COR-L47 (cell line): ENCODE data around the gene CFAP69.
"Not testable (repeated sequence)": the region's sequence is repeated elsewhere in the genome, so short reads cannot be mapped to it uniquely, and the experiment has no call there.

ENCODE experiments used
- DNase-seq: peaks from one replicate; lab custom pipeline; 2025; lab: John Stamatoyannopoulos, UW

Gene CFAP69

DNA sequence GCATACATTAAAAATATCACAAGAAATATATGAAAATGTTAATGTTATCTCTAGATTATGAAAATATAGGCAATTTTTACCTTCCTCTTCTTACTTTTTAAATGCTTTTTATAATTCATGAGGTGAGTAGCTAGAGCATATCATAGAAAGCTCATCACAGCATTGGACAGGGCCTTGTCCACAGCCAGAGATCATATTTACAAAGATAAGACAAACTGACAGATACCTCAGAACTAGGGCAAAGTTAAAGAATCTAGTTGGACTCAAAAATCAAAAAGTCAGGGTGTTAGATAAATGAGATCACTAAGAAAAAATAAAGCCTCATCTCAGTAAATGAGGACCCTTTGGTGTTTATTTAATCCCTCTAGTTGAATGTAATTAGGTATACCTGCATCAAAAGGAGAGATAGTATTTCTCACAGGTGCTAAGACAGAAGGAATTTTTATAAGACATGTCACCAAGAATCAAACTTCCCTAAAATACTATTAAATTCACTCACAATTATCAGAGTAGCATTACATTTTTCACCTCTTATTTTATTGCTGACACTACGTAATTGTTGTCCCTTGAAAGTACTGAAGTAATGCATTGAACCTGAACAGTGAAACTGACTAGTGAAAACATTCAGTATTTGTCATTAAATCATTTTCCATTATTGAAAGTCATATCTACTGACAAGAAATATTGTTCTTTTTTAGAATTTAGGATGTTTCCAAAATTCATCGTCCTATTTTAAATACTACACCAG, 25.6 kb downstream of the CFAP69 start:
- DNase-seq: no peak

DNA sequence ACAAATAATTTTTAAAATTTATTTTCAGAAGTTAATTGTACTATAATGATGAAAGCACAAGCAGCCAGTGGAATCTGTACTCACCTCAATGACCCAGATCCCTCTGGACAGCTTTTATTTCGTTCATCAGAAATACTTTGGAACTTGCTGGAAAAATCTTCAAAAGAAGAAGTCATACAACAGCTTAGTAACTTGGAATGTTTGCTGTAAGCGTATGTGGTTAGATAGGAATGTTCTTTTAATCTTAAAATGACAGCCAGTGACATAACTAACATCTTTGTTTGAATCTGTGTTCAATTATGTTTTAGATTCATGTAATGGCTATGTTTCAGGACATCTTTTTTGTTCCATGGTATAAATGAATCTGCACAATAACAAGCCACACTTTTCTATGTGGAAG, 26.8 kb downstream of the CFAP69 start:
- no peak for DNase-seq

DNA sequence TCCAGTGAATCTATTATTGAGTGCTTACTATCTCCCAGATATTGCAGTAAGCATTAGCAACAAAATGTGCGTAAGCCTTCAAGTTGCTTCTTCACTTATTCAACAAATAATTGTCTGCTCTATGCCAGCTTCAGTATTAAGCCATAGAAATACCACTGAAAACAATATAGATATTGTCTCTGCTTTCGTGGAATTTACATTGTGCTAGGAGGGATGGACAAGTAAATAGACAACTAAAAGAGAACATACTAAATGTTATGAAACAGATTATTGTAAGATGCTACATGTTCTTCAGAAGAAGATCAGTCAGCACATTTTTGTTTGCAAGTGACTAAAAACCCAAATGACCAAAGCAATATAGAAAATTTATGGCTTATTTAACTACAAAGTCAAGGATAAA, 27.3 kb downstream of the CFAP69 start:
- no peak for DNase-seq

DNA sequence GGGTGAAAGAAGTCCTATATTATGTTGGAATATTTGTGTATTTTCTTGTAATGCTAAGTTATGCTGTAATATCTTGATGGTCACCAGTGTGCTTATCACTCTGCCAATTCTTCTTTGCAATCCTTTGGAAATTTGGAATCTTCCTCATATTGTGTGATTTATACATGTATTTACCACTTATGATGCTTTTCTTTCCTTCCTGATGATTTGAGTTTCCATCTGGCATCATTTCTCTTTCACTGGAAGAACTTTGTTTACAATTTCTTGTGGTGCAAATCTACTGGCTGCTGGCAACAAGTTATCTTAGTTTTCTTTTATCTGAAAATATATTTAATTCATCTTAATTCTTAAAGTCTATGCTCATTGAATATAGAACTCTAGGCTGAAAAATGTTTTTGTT, 29.2 kb downstream of the CFAP69 start:
- no peak for DNase-seq

DNA sequence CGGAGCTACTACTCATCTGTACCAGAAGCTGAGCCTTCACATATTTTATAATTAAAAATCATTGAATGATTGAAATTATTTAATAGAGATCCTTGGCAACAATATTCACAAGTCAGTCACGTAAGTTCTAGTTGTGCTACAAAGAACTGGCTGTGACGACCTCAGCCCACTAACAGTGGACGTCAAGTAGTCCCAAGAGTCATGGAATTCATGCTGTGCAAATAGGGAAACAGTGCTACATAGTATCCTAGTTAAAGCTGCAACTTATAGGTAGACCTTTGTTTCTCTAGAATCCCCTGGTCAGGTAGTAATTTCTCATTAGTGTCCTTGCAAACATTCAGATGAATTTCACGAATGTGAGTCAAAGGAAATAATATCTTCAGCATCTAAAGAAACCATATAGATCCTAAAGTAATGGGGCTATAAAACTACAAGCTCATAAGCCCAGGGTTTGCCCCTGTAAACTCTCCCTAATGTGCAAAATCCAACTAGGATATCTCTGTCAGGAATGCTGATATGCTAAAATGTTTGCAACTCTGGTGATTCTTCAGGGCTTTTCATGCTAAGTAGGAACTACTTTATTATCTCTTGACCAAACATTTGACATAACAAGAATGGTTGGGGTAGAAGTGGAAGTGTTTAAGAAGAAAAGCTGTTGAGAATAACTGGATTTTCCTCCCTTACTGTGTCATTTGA, 31.2 kb downstream of the CFAP69 start:
- DNase-seq: no peak

DNA sequence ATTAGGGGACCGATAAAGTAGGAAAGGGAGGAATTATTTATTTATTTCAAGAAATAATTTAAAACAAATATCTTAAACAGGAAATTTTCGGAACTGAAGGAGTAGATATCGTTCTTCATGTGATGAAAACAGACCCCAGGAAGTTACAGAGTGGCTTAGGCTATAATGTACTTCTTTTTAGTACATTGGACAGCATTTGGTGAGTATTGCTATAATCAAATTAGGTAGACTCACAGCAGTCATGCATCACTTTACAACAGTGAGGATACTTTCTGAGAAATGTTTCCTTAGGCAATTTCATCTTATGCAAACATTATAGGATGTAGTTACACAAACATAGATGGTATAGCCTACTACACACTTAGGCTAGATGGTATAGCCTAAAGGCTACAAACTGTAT, 43.2 kb downstream of the CFAP69 start:
- DNase-seq: no peak

DNA sequence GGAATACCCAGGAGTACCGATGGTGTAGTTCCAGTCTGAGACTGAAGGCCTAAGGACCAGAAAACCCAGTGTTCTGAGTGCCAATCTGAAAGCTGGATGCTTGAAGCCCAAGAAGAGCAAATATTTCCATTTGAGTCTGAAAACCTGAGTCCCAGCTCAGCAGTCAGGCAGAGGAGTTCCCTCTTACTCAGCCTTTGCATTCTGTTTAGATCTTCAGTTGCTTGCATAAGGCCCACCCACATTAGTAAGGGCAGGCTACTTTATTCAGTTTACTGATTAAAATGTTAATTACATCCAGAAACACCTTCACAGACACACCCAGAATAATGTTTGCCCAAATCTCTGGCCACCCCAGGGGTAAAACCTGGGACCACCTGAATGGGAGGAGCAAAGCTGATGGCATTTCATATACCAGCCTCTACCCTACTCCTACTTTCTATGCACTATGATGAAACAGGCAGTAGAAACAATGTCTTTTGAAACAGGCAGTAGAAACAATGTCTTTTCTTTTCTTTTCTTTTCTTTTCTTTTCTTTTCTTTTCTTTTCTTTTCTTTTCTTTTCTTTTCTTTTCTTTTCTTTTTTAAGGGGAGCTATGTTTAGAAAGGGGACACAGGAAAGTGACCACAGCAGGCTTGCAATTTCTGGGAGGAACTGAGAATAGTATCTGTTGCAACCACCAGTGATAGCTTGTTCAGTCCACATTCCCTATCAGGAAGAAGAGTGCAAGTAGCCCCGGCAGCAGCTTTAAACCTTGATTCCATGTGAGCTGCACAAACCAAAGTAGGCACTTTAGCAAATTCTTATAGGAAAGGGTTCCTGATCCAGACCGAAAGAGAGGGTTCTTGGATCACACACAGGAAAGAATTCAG, 45.5 kb downstream of the CFAP69 start:
- no peak for DNase-seq

DNA sequence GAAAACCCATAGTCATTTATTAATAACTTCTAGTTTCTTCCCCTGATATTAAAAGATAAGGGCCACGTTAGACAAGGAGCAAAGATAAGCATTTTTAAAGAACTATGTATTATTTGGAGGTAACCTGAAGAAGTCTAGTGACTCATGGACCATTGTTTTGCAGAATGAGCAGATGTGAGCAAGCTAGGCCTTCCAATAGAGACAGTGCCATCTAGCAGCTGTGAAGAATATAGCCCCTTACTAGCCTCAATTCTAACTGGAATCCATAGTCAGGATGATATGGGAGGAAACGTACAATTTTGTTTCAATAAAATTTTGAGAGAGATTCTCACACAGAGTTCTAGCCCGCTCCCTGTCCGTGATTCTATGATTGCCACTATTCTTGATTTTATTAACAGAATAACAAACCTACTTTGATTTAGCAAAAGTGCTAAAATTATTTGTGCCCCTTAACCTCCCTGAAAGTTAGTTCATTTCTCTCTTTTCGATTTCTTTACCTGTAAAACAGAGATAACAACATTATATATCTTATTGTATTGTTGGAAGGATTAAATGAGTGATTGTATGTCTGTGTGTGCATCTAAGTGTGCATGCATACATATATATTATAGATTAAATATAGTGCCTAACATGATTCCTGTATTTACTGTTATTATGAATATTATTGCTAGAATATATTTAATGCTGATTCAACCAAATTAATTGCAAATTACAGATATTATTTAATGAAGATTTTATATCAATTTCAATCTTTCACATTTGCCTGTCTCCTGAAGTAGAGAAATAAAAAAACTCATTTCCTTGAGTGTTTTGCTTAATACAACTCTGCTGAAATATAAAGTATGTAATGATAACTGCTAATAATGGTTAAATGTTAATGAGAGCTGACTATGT, 53.4 kb downstream of the CFAP69 start:
- DNase-seq: no peak

DNA sequence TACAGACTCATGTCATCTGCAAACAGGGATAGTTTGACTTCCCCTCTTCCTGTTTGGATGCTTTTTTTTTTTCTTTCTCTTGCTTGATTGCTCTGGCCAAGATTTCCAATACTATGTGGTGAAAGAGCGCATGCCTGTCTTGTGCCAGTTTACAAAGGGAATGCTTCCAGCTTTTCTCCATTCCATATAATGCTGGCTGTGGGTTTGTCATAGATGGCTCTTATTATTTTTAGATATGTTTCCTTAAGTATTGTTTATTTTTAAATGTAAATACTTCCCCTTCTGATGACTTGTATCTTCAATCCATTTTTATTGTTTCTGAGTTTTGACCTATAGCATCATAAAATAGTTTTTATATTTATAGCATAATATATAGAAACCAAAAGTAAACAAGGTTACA, 58.3 kb downstream of the CFAP69 start:
- no peak for DNase-seq

DNA sequence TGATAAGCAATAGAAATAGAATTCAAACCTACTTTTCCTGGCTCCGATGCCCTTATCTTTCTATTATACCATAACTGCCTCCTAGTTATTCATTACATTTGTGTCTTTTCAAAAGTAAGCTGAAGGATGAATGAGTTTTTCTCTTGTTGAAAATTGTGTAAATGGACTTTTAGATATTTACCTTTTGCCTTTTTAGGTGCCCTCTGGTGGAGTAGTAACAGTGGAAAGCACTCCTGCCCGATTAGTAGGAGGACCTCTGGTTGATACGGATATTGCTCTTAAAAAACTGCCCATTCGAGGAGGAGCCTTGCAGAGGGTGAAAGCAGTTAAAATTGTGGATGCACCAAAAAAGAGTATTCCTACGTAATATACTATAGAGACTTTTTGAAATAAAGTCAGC, 64.9 kb downstream of the CFAP69 start:
- no peak for DNase-seq

DNA sequence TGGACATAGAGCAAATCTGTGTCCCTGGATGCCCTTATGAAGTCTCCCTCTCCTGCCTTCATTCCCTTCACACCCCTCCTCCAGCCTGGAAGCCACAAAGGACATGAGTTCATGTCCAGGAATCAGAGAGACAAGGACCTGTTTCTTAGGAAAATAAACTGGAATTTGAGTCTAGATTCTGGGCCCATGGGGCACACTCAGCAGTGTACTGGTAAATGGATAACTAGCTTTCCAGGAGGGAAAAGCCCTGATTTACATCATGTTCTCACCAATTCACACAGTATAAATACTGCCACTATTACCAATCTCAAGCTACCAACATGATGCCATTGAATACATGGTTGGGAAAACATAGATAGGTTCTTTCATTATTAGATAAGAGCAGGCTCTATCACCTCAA, 66.2 kb downstream of the CFAP69 start:
- no peak for DNase-seq

DNA sequence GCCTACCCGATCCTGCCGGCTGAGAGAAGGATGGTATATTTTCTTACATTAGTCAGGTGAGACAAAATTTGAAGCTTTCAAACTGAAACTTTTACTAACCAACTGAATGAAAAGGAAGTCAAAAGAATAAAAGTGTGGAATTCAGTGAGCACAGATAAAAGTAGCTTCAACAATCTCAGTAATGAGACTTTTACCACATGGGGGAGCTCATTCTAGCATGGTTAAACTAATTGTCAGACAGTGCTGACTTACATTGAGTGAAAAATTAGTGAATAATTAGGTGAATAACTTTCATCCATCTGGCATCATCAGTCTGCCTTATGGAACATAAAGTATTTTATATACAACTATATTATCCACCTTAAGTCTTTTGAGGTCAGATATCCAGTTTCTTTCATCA, 67.8 kb downstream of the CFAP69 start:
- DNase-seq: no peak

DNA sequence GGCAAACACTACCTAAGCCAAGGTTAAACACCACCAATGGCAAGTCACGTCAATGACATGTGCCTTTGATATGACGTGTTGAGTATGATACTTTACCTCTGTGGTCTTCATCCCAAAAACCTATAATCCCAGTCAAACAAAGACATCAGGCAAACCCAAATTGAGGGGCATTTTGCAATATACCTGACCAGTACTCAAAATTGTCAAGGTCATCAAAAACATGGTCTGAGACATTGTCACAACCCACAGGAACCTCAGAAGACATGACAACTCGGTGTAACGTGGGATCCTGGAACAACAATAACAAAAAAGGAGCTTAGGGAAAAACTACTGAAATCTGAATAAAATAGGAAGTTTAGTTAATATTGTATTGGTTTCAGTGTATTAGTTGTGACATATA, 68.9 kb downstream of the CFAP69 start:
- DNase-seq: no peak

DNA sequence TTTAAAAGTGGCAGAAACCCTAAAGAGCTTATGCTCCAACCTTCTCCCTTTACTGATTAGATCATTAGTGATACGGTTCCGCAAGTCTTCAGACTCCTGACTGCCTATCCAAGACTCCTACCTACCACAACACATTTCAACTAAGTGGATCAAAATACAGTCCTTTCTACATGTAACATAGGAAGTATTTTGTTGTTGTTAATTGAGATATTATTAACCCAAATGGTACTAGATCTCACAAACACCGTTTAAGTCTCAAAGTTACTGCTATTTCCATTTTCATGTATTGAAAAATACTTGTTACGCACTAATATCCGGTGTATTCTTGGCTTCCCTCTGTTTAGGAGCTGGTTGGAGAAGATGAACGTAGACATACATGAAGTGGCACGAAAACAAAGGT, 75.0 kb downstream of the CFAP69 start:
- no peak for DNase-seq

DNA sequence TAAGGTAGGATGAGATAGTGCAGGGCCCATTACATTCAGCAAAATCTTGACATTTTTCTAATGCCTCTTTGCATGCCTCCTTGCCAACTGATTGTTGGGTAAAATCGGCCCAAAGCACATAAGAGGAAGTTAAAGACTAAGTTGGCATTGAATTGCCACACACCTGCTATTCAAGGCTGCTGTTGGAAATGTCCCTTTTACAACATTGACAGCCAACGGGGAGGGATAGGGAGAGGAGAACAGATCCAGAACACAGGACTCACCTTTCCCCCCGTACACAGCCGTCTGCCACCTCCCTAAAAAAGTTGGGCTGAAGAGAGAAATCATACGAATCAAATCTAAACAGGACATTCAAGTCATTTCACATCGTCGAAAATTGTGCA, 75.4 kb downstream of the CFAP69 start:
- no peak for DNase-seq

DNA sequence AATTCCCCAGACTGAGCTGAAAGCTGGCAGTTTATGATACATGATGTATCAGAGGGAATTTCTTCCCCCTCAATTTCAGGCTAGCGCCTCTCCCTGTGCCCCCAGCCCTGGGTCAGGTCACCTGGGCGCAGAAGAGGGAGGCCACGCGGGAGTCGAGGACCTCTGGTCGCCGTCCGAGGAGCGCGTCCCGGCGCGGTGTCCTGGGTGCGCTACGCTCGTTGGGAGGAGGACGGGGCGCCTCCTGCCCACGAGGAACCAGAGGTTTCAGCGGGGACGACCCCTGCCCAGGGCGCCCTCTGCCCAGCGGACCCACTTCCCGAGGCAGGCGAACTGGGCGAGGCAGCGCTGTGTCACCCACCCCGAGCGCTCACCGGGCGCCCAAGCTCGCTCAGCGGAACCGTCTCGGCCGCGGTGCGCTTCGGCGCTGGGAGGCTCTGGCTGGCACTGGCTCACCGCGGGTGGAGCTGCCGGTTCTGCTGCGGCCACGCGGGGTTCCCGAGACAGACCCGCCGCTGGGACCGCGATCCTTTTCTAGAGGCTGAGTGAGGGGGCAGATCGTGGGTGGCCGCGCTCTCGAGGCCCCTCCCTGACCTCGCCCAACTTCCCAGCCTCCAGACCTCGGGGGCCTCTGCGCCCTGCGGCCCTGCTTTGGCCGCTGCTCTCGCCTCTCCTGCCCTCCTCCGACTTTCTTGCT, 76.0 kb downstream of the CFAP69 start, which contains the start of gene FAM237B:
FAM237B (minus strand) TSS at position 504 of the 694 bp plus-strand sequence. CDS start 1,556 bp downstream, outside the sequence.
- DNase-seq: no peak

DNA sequence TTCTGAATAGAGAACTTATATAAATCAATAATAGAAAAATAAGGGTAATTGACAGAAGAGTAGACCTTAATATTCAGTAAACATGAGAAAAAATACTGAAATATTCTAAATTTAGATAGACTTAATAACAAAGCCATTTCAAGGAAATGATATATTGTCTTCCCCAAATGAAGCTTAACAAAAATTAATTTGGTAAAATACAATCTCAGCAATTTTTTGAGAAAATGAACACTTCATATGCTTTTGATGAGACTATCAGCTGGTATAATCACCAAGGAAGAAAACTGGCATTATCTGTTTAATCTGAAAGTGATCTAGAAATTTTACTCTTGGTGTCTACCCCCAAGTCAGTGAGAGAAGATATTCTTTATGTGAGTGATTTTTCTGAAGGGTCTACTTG, 77.9 kb downstream of the CFAP69 start:
- no peak for DNase-seq

DNA sequence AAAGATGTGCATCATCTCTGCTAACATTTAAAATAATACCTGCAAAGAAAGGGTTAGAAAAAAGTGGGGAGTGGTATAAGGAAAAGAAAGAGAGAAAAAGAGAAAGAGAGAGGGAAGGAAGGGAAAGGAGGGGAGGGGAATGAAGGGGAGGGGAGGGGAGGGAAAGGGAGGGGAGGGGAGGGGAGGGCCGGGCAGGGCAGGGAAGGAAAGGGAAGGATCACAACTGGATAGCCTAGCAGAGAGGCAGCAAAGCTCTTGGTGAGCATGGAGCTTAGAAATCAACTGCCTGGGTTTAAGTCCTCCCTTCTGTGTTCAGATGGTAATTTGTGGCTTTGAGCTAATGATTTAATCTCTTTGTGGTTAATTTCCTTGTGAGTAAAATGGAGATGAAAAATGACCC, 81.5 kb downstream of the CFAP69 start:
- DNase-seq: no peak

DNA sequence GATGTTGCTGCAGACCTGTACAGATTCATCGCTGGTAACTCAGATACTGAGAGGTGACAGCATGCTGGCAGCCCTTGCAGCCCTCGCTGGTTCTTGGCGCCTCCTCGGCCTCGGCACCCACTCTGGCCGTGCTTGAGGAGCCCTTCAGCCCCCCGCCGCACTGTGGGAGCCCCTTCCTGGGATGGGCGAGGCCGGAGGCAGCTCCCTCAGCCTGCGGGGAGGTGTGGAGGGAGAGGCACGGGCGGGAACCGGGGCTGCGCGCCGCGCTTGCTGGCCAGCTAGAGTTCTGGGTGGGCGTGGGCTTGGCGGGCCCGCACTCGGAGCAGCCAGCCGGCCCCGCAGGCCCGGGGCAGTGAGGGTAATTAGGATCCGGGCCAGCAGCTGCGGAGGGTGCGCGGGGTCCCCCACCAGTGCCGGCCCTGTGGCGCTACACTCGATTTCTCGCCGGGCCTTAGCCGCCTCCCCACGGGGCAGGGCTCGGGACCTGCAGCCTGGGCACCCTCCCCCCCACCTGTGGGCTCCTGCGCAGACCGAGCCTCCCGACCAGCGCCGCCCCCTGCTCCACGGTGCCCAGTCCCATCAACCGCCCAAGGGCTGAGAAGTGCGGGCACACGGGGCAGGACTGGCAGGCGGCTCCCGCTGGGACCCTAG, 89.3 kb downstream of the CFAP69 start:
- DNase-seq: no peak

DNA sequence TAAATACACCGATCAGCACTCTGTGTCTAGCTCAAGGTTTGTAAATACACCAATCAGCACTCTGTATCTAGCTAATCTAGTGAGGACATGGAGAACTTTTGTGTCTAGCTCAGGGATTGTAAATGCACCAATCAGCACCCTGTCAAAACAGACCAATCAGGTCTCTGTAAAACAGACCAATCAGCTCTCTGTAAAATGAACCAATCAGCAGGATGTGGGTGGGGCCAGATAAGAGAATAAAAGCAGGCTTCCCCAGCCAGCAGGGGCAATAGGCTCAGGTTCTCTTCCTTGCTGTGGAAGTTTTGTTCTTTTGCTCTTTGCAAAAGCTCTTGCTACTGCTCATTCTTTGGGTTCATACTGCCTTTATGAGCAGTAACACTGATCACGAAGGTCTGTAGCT, 90.0 kb downstream of the CFAP69 start:
- DNase-seq: not testable (repeated sequence)

DNA sequence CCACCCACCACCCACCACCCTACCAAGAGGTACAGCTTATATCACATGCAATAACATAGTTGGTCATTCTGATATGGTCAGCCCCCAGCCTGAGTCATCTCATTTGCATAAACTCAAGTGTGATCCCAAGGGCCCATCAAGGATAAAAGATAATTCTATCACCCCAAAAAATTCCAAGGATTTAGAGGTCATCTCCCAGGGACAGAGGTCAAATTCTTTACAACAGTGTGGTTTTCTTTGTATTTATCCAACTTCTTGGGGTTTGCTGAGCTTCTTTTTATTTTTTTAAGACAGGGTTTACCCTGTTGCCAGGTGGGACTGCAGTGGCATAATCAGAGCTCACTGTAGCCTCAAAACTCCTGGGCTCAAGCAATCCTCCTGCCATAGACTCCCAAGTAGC, 92.1 kb downstream of the CFAP69 start:
- DNase-seq: no peak
